HEK293T (cell line): Measurements from ENCODE around the gene METAP1.

Experiments used
- CTCF ChIA-PET: fragments of 350-600 bp; formaldehyde crosslinking; extraction: SDS; loops from one replicate; lab custom pipeline; 2021; ENCODE audit warnings: antibody characterized with exemption, inconsistent platforms; lab: Yijun Ruan, JAX
- POLR2A ChIA-PET: fragments of 350-600 bp; formaldehyde crosslinking; extraction: SDS; loops from one replicate; lab custom pipeline; 2020; ENCODE audit warnings: antibody characterized with exemption, inconsistent platforms; lab: Yijun Ruan, JAX
- DNase-seq: peaks from one replicate; pipeline ENCODE4 v3.0.0; 2012; ENCODE audit warnings: mixed read lengths; ENCODE audit errors: extremely low spot score
- ARNT ChIP-seq: fragments of 450-650 bp; IDR thresholded peaks from 2 replicates; pipeline ENCODE4 v1.6.1; 2017; ENCODE audit warnings: mild to moderate bottlenecking
- BHLHE40 ChIP-seq: fragments of 450-650 bp; IDR thresholded peaks from 2 replicates; pipeline ENCODE4 v1.6.1; 2016; ENCODE audit warnings: mild to moderate bottlenecking, moderate library complexity, borderline replicate concordance
- CTBP1 ChIP-seq: fragments of 450-650 bp; IDR thresholded peaks from 2 replicates; pipeline ENCODE4 v1.6.1; 2016; ENCODE audit warnings: borderline replicate concordance
- ELF4 ChIP-seq: fragments of 450-650 bp; IDR thresholded peaks from 2 replicates; pipeline ENCODE4 v1.6.1; 2017; ENCODE audit warnings: antibody characterized with exemption
- FOXA1 ChIP-seq: fragments of 450-650 bp; IDR thresholded peaks from 2 replicates; pipeline ENCODE4 v1.6.1; 2016; ENCODE audit warnings: mild to moderate bottlenecking
- FOXK2 ChIP-seq: fragments of 450-650 bp; IDR thresholded peaks from 2 replicates; pipeline ENCODE4 v1.6.1; 2016; ENCODE audit warnings: mild to moderate bottlenecking
- FOXM1 ChIP-seq: fragments of 450-650 bp; IDR thresholded peaks from 2 replicates; pipeline ENCODE4 v1.6.1; 2017; ENCODE audit warnings: mild to moderate bottlenecking, borderline replicate concordance
- HDGF ChIP-seq: fragments of 450-650 bp; IDR thresholded peaks from 2 replicates; pipeline ENCODE4 v1.6.1; 2017; ENCODE audit warnings: antibody characterized with exemption, borderline replicate concordance
- L3MBTL2 ChIP-seq: fragments of 450-650 bp; conservative IDR thresholded peaks from 2 replicates; pipeline ENCODE4 v1.6.1; 2016; ENCODE audit warnings: mild to moderate bottlenecking
- LEF1 ChIP-seq: fragments of 450-650 bp; IDR thresholded peaks from 2 replicates; pipeline ENCODE4 v1.6.1; 2017; ENCODE audit warnings: mild to moderate bottlenecking, borderline replicate concordance
- NFRKB ChIP-seq: fragments of 450-650 bp; IDR thresholded peaks from 2 replicates; pipeline ENCODE4 v1.6.1; 2016; ENCODE audit warnings: mild to moderate bottlenecking, moderate library complexity
- SP1 ChIP-seq: fragments of 450-650 bp; IDR thresholded peaks from 2 replicates; pipeline ENCODE4 v1.6.1; 2017
- SUZ12 ChIP-seq: fragments of 450-650 bp; IDR thresholded peaks from 2 replicates; pipeline ENCODE4 v1.6.1; 2016; ENCODE audit warnings: mild to moderate bottlenecking
- TARDBP ChIP-seq: fragments of 450-650 bp; IDR thresholded peaks from 2 replicates; pipeline ENCODE4 v1.6.1; 2016
- ZNF384 ChIP-seq: fragments of 450-650 bp; IDR thresholded peaks from 2 replicates; pipeline ENCODE4 v1.6.1; 2016
- TF ChIP-seq, protein P1 (sequence below): fragments of 450-650 bp; IDR thresholded peaks from 2 replicates; pipeline ENCODE4 v1.6.1; 2016

The METAP1 gene

DNA sequence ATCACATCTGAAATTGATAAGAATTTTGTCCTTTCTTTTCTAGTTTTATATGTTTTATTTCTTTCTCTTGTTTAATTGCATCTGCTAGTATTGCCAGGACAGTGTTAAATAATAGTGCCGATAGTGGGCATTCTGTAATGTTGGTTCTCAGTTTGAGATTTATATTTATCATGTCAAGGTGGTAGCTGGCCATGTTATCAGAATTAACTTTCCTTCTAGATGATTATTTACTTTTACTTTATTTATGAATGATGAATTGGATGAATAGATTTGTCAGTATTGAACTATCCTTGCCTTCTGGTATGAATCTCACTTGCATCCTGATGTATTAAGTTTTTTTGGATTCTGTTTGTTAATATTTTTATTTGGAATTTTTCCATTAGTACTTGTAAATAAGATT is 42.7 kb downstream of the METAP1 start:
- CTCF ChIA-PET = no interaction called here
- POLR2A ChIA-PET = no interaction called here
- TF ChIP-seq, protein P1, sequence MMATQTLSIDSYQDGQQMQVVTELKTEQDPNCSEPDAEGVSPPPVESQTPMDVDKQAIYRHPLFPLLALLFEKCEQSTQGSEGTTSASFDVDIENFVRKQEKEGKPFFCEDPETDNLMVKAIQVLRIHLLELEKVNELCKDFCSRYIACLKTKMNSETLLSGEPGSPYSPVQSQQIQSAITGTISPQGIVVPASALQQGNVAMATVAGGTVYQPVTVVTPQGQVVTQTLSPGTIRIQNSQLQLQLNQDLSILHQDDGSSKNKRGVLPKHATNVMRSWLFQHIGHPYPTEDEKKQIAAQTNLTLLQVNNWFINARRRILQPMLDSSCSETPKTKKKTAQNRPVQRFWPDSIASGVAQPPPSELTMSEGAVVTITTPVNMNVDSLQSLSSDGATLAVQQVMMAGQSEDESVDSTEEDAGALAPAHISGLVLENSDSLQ = no peak
- no peak for TF ChIP-seq ZNF384
- no peak for TF ChIP-seq CTBP1
- TF ChIP-seq FOXM1 = no peak
- no peak for TF ChIP-seq FOXA1
- no peak for TF ChIP-seq HDGF
- no peak for TF ChIP-seq L3MBTL2
- no peak for TF ChIP-seq NFRKB
- TF ChIP-seq SUZ12 = no peak
- TF ChIP-seq ELF4 = no peak
- TF ChIP-seq ARNT = no peak
- no peak for TF ChIP-seq FOXK2
- no peak for TF ChIP-seq SP1
- DNase-seq = no peak

DNA sequence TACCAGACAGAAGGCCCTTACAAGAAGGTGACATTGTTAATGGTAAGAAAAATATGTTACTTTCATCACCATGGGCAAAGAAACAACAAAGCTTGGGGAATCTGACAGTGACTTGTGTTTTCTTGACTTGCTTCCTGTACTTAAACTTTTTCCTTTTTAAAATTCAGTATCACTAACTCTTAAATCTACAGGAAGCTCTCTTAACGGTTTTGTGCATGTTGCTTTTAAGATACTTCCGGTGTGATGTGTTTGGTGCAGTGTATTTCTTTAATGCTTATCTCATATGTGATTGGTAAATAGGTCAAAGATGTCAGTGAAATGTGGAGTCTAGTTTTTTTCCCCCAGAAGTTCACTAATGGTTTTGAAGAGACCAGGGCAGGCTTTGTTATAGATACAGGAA is 47.8 kb downstream of the METAP1 start:
- TF ChIP-seq ZNF384 (no peak), CTBP1 (no peak), SUZ12 (no peak), NFRKB (no peak), ARNT (no peak), SP1 (no peak), L3MBTL2 (no peak), ELF4 (no peak), BHLHE40 (no peak), FOXA1 (no peak), TARDBP (no peak), LEF1 (no peak), FOXM1 (no peak), HDGF (no peak), FOXK2 (no peak)
- TF ChIP-seq, protein P1 = no peak
- ChIA-PET CTCF (no interaction called here), POLR2A (no interaction called here)
- no peak for DNase-seq

DNA sequence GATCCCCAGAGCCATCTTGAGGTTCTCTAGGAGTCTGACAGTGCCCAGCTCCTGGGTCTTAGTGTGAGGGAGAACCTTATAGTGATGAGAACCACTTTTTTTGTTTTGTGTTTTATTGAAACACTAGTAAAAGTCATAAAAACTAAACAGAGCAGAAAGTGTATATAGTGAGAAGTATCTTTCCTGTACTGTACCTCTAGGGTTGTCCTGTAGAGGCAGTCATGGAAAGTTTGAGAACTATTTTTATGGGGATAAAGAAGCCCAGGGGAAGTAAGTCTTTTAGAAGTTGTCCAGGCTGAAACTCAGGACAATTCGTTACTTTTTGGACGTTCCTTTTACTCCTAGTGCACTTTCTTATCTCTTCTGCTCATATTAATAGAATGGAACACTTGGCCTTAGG is 52.2 kb downstream of the METAP1 start:
- no peak for DNase-seq
- POLR2A ChIA-PET = no interaction called here
- TF ChIP-seq SUZ12 (no peak), ARNT (no peak), BHLHE40 (no peak), TARDBP (no peak), ELF4 (no peak), NFRKB (no peak), SP1 (no peak), FOXK2 (no peak), HDGF (no peak), FOXM1 (no peak), FOXA1 (no peak), ZNF384 (no peak), LEF1 (no peak)
- TF ChIP-seq, protein P1 = no peak
- CTCF ChIA-PET = interaction anchor here (0.9 kb wide), 1 partner anchor 8 kb away, joined by 4 read pairs; no protein-coding TSS in a partner anchor

DNA sequence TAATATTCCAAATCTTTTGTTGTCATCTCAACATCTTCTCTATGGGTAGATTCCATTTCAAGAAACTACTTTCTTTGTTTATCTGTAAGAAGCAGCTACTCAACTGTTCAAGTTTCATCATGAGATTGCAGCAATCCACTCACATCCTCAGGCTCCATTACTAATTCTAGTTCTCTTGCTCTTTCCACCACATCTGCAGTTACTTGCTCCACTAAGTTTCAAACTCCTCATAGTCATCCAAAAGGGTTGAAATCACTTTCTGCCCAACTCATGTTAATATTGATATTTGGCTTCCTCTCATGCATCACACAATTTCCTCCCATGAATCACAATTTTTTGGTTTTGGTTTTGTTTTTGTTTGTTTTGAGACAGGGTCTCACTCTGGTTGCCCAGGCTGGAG is 57.4 kb downstream of the METAP1 start:
- ChIA-PET CTCF (no interaction called here), POLR2A (no interaction called here)
- DNase-seq = no peak
- no peak for TF ChIP-seq BHLHE40
- no peak for TF ChIP-seq ZNF384
- TF ChIP-seq SUZ12 = no peak
- TF ChIP-seq ARNT = no peak
- TF ChIP-seq TARDBP = no peak
- no peak for TF ChIP-seq L3MBTL2
- no peak for TF ChIP-seq LEF1
- no peak for TF ChIP-seq SP1
- TF ChIP-seq FOXA1 = no peak
- TF ChIP-seq, protein P1 = no peak
- no peak for TF ChIP-seq CTBP1

DNA sequence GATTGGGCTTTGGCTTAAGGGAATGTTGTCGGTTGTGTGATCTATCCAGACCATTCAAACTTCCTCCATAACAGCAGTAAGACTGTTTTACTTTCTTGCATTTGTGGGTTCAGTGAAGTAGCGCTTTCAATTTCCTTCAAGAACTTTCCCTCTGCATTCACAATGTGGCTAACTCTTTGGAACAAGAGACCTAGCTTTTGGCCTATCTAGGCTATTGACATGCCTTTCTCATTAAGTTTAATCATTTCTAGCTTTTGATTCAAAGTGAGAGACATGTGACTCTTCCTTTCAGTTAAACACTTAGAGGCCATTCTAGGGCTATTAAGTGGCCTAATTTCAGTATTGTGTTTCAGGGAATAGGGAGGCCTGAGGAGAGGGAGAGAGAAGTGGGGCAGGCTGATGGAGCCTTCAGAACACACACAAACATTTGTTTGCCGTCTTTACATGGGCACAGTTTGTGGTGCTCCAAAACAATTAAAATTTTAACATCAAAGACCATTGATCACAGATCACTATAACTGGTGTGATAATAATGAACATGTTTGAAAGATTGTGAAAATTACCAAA is 59.0 kb downstream of the METAP1 start:
- TF ChIP-seq BHLHE40 (no peak), ARNT (no peak), HDGF (no peak), ELF4 (no peak), FOXM1 (no peak), TARDBP (no peak), L3MBTL2 (no peak), SP1 (no peak), ZNF384 (no peak), NFRKB (no peak)
- CTCF ChIA-PET = no interaction called here
- POLR2A ChIA-PET = no interaction called here
- no peak for DNase-seq

DNA sequence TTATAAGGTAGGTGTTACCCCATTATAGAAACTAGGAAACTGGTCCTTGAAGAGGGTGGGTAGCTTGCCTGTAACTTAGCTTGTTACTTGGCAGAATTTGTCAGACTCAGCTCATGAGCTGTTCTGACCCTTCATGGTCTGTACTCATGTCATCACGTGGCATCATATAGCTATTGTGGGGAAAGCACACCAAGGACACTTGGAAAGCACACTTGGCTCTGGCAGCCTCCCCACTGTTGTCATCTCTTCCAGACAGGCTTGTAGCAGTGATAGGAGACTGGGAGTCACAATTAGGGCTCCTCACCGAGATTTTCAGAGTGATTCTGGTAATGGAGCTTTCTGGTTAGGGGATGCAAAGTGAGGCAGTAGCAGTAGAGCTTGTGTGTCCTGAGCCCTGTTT is 62.7 kb downstream of the METAP1 start:
- no peak for DNase-seq
- TF ChIP-seq FOXK2 (no peak), CTBP1 (no peak)
- CTCF ChIA-PET = no interaction called here
- POLR2A ChIA-PET = interaction anchor here (2.2 kb wide), 1 partner anchor 63 kb away, joined by 7 read pairs; the partner anchor contains the start of gene METAP1
